HepG2 (cell line): ENCODE results near the gene GPAT3. TPM values are rescaled to one million over a fixed set of nuclear protein-coding genes. Genes with fewer than 3 reads are reported as not detected.

Source experiments
- GLI4 ChIP-seq: sonication (generic); formaldehyde crosslinking; IDR thresholded peaks from 2 replicates; pipeline ENCODE4 v1.5.1; 2020; ENCODE audit warnings: missing genetic modification reagents, mild to moderate bottlenecking, moderate library complexity, borderline replicate concordance
- KDM2A ChIP-seq: sonication (generic); formaldehyde crosslinking; IDR thresholded peaks from 2 replicates; pipeline ENCODE4 v1.4.0; 2020; ENCODE audit warnings: low read depth, missing genetic modification reagents, borderline replicate concordance
- KLF9 ChIP-seq: IDR thresholded peaks from 2 replicates; pipeline ENCODE4 v1.6.1; 2016; ENCODE audit warnings: low read depth
- MXD4 ChIP-seq: IDR thresholded peaks from 2 replicates; pipeline ENCODE4 v1.6.1; 2016; ENCODE audit warnings: mild to moderate bottlenecking, missing biosample characterization, missing genetic modification reagents
- NFE2 ChIP-seq: sonication (generic); formaldehyde crosslinking; IDR thresholded peaks from 2 replicates; pipeline ENCODE4 v1.4.0; 2020; ENCODE audit warnings: missing genetic modification reagents
- NFE2L1 ChIP-seq: sonication (generic); formaldehyde crosslinking; IDR thresholded peaks from 2 replicates; pipeline ENCODE4 v1.4.0; 2020; ENCODE audit warnings: missing genetic modification reagents, mild to moderate bottlenecking, borderline replicate concordance
- PHF20 ChIP-seq: sonication (generic); formaldehyde crosslinking; IDR thresholded peaks from 2 replicates; pipeline ENCODE4 v1.5.0; 2020; ENCODE audit warnings: mild to moderate bottlenecking, missing genetic modification reagents
- SAFB2 ChIP-seq: sonication (generic); formaldehyde crosslinking; IDR thresholded peaks from 2 replicates; pipeline ENCODE4 v1.5.1; 2020; ENCODE audit warnings: missing genetic modification reagents, low read depth, mild to moderate bottlenecking, borderline replicate concordance
- TMF1 ChIP-seq: sonication (generic); formaldehyde crosslinking; IDR thresholded peaks from 2 replicates; pipeline ENCODE4 v1.8.1; 2022; ENCODE audit warnings: low read depth, missing genetic modification reagents
- ZBTB42 ChIP-seq: sonication (generic); formaldehyde crosslinking; IDR thresholded peaks from 2 replicates; pipeline ENCODE4 v1.5.0; 2020; ENCODE audit warnings: mild to moderate bottlenecking, missing genetic modification reagents
- ZNF24 ChIP-seq: fragments of 450-650 bp; IDR thresholded peaks from 2 replicates; pipeline ENCODE4 v1.6.1; 2017; ENCODE audit warnings: antibody characterized with exemption, mild to moderate bottlenecking
- ZNF326 ChIP-seq: sonication (generic); formaldehyde crosslinking; IDR thresholded peaks from 2 replicates; pipeline ENCODE4 v1.4.0; 2020; ENCODE audit warnings: missing genetic modification reagents, borderline replicate concordance
- ZNF329 ChIP-seq: sonication (generic); formaldehyde crosslinking; IDR thresholded peaks from 2 replicates; pipeline ENCODE4 v1.9.0; 2021; ENCODE audit warnings: low read depth, mild to moderate bottlenecking, missing genetic modification reagents
- ZNF34 ChIP-seq: sonication (generic); formaldehyde crosslinking; IDR thresholded peaks from 2 replicates; pipeline ENCODE4 v1.4.0; 2020; ENCODE audit warnings: mild to moderate bottlenecking, missing genetic modification reagents, borderline replicate concordance
- polyA plus RNA-seq, 8 experiments: library from polyadenylated mRNA; depleted of rRNA in 3 of 8; stranded (reverse) in 7 of 8; unstranded in 1 of 8; fragments of >200 nt; fragmentation: Illumina TruSeq in 4 of 8; extraction: Trizol in 4 of 8; gene quantifications; 2 replicates each; pipeline versions ENCODE4 v1.2.1 to v1.2.3, GENCODE V29; 2011 to 2016; ENCODE audit warnings: low read depth in 4 of 8, missing spikeins in 1 of 8, mixed read lengths in 1 of 8; ENCODE audit not compliant: insufficient read depth in 1 of 8
- total RNA-seq, 5 experiments: library from RNA; depleted of rRNA; stranded (reverse); fragments of >200 nt; fragmentation: Illumina TruSeq; extraction: Trizol; gene quantifications; 2 replicates each; pipeline ENCODE4 v1.2.3, GENCODE V29; 2016; ENCODE audit warnings: low read depth in 1 of 5
- TF ChIP-seq, protein P1 (sequence below): sonication (generic); formaldehyde crosslinking; IDR thresholded peaks from 2 replicates; pipeline ENCODE4 v1.4.0; 2020; ENCODE audit warnings: missing genetic modification reagents
- TF ChIP-seq, protein P2 (sequence below): sonication (generic); formaldehyde crosslinking; conservative IDR thresholded peaks from 2 replicates; pipeline ENCODE4 v1.4.0; 2020; ENCODE audit warnings: missing genetic modification reagents
- TF ChIP-seq, protein P3 (sequence below): sonication (generic); formaldehyde crosslinking; IDR thresholded peaks from 2 replicates; pipeline ENCODE4 v1.4.0; 2020; ENCODE audit warnings: missing genetic modification reagents
- TF ChIP-seq, protein P4 (sequence below): sonication (generic); formaldehyde crosslinking; IDR thresholded peaks from 2 replicates; pipeline ENCODE4 v1.4.0; 2020; ENCODE audit warnings: missing genetic modification reagents, mild to moderate bottlenecking, borderline replicate concordance
- TF ChIP-seq, protein P5 (sequence below): sonication (generic); formaldehyde crosslinking; IDR thresholded peaks from 2 replicates; pipeline ENCODE4 v1.8.0; 2022; ENCODE audit warnings: mild to moderate bottlenecking, missing genetic modification reagents

GPAT3 gene
- total and polyA plus RNA-seq, 2 of the 13 experiments (the other 11 are each of a cell fraction or from before 2014, with no cell fraction given), result 2.4 to 2.6 TPM

DNA sequence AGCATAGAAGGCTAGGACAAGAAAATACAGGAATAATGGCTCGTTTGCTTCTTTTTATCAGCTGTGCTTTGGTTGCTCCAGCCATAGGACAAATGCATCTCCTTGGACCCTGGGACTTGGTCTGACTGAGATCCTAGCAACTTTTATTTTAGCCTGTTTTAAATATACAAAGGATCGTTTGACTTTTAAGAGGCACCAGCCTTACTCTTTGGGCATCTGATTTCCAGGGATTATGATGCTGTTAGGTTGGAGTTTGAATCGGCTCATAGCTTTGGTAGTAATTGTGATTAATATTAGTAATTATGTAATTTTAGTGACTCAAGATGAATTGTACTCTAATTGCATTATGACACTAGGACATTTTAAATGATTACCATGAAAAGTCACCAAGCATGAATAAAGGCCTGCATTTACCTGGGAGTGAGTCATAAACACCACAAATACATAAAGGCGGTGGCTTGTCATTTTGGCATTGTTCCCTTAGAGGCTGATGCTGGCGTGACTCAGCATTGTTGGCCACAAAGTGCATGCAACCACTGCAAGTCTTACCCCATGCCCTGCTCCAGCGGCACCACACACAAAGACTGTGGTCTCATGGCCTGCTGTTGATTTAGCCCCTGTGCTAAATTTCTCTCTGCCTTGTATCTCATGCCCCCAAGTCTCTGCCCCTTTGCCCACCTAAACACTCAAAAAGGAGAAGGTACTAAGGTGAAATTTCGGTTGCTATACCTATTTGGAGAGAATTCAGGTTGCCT, 12.4 kb downstream of the GPAT3 start (continued):
- no peak for TF ChIP-seq NFE2L1 (CRISPR knock-in tag)
- no peak for TF ChIP-seq ZNF326 (CRISPR knock-in tag)
- no peak for TF ChIP-seq KLF9 (CRISPR knock-in tag)
- TF ChIP-seq ZNF24, result no peak
- TF ChIP-seq SAFB2 (CRISPR knock-in tag), result no peak
- TF ChIP-seq TMF1, result no peak
- TF ChIP-seq, protein P1, sequence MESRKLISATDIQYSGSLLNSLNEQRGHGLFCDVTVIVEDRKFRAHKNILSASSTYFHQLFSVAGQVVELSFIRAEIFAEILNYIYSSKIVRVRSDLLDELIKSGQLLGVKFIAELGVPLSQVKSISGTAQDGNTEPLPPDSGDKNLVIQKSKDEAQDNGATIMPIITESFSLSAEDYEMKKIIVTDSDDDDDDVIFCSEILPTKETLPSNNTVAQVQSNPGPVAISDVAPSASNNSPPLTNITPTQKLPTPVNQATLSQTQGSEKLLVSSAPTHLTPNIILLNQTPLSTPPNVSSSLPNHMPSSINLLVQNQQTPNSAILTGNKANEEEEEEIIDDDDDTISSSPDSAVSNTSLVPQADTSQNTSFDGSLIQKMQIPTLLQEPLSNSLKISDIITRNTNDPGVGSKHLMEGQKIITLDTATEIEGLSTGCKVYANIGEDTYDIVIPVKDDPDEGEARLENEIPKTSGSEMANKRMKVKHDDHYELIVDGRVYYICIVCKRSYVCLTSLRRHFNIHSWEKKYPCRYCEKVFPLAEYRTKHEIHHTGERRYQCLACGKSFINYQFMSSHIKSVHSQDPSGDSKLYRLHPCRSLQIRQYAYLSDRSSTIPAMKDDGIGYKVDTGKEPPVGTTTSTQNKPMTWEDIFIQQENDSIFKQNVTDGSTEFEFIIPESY (CRISPR knock-in tag), result 0 out of 2 replicates have a peak, but pooled peaks have one; percentile 45
- TF ChIP-seq NFE2 (CRISPR knock-in tag), result peak; percentile 97
- TF ChIP-seq MXD4, result no peak
- TF ChIP-seq, protein P2, sequence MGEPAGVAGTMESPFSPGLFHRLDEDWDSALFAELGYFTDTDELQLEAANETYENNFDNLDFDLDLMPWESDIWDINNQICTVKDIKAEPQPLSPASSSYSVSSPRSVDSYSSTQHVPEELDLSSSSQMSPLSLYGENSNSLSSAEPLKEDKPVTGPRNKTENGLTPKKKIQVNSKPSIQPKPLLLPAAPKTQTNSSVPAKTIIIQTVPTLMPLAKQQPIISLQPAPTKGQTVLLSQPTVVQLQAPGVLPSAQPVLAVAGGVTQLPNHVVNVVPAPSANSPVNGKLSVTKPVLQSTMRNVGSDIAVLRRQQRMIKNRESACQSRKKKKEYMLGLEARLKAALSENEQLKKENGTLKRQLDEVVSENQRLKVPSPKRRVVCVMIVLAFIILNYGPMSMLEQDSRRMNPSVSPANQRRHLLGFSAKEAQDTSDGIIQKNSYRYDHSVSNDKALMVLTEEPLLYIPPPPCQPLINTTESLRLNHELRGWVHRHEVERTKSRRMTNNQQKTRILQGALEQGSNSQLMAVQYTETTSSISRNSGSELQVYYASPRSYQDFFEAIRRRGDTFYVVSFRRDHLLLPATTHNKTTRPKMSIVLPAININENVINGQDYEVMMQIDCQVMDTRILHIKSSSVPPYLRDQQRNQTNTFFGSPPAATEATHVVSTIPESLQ, result no peak
- no peak for TF ChIP-seq PHF20 (CRISPR knock-in tag)
- TF ChIP-seq ZNF34, result no peak
- TF ChIP-seq, protein P3, sequence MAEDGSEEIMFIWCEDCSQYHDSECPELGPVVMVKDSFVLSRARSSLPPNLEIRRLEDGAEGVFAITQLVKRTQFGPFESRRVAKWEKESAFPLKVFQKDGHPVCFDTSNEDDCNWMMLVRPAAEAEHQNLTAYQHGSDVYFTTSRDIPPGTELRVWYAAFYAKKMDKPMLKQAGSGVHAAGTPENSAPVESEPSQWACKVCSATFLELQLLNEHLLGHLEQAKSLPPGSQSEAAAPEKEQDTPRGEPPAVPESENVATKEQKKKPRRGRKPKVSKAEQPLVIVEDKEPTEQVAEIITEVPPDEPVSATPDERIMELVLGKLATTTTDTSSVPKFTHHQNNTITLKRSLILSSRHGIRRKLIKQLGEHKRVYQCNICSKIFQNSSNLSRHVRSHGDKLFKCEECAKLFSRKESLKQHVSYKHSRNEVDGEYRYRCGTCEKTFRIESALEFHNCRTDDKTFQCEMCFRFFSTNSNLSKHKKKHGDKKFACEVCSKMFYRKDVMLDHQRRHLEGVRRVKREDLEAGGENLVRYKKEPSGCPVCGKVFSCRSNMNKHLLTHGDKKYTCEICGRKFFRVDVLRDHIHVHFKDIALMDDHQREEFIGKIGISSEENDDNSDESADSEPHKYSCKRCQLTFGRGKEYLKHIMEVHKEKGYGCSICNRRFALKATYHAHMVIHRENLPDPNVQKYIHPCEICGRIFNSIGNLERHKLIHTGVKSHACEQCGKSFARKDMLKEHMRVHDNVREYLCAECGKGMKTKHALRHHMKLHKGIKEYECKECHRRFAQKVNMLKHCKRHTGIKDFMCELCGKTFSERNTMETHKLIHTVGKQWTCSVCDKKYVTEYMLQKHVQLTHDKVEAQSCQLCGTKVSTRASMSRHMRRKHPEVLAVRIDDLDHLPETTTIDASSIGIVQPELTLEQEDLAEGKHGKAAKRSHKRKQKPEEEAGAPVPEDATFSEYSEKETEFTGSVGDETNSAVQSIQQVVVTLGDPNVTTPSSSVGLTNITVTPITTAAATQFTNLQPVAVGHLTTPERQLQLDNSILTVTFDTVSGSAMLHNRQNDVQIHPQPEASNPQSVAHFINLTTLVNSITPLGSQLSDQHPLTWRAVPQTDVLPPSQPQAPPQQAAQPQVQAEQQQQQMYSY (CRISPR knock-in tag), result no peak
- TF ChIP-seq, protein P4, sequence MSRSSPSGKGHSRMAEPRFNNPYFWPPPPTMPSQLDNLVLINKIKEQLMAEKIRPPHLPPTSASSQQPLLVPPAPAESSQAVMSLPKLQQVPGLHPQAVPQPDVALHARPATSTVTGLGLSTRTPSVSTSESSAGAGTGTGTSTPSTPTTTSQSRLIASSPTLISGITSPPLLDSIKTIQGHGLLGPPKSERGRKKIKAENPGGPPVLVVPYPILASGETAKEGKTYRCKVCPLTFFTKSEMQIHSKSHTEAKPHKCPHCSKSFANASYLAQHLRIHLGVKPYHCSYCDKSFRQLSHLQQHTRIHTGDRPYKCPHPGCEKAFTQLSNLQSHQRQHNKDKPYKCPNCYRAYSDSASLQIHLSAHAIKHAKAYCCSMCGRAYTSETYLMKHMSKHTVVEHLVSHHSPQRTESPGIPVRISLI (CRISPR knock-in tag), result no peak
- TF ChIP-seq, protein P5, sequence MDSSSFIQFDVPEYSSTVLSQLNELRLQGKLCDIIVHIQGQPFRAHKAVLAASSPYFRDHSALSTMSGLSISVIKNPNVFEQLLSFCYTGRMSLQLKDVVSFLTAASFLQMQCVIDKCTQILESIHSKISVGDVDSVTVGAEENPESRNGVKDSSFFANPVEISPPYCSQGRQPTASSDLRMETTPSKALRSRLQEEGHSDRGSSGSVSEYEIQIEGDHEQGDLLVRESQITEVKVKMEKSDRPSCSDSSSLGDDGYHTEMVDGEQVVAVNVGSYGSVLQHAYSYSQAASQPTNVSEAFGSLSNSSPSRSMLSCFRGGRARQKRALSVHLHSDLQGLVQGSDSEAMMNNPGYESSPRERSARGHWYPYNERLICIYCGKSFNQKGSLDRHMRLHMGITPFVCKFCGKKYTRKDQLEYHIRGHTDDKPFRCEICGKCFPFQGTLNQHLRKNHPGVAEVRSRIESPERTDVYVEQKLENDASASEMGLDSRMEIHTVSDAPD (CRISPR knock-in tag), result no peak
- 0 out of 2 replicates have a peak, but pooled peaks have one; percentile 39 for TF ChIP-seq KDM2A
- no peak for TF ChIP-seq ZNF329
- TF ChIP-seq ZBTB42 (CRISPR knock-in tag), result no peak
- no peak for TF ChIP-seq GLI4 (CRISPR knock-in tag)
